ENCODE measurements around the gene CCRL2. TPM values are rescaled to one million over a fixed set of nuclear protein-coding genes. Genes with fewer than 3 reads are reported as not detected.

Gene CCRL2
- total RNA-seq, 4 donors from 2014 or later = 0.33 to 1.5 (median 0.81) TPM

DNA sequence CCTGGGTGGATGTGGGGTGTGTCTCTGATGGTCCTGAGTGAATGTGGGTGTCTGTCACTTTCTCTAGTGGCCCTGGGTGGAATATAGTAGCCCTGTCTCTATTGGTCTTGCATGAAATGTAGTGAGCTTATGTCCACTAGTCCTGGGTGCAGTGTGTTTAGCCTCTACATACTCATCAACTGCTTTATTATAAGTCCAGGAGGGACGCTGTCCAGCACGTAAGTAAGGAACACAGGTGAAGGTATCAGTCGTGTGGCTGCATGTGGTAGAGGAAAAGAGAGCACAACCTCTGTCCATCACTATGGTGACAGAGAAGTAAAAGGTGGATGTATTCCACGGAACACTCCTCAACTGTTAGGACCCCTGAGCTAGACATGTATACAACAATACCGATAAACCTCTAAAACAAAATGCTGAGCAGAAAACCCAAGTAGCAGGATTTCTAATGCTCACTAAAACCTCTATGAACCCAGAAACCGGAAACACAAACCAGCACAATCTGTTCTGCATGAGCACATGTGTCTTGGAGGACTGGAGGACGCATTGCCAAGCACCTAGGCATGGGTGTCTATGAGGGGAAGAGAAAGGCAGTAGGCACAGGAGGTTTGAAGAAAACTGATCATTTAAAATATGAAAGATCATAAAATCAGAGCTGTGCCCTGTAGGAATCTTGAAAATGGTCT is 46.6 kb downstream of the CCRL2 start:
- intact Hi-C loops (cut with DNase I) = no loop called here
- H3K27me3 ChIP-seq = no peaks in the 10 kb centered on the region
- no peaks in the 10 kb centered on the region for H3K9me3 ChIP-seq
- no peaks in the 10 kb centered on the region for H3K36me3 ChIP-seq
- no peak for TF ChIP-seq POLR2A (IDR thresholded peaks at IDR 0.05)
- TF ChIP-seq, protein P1, sequence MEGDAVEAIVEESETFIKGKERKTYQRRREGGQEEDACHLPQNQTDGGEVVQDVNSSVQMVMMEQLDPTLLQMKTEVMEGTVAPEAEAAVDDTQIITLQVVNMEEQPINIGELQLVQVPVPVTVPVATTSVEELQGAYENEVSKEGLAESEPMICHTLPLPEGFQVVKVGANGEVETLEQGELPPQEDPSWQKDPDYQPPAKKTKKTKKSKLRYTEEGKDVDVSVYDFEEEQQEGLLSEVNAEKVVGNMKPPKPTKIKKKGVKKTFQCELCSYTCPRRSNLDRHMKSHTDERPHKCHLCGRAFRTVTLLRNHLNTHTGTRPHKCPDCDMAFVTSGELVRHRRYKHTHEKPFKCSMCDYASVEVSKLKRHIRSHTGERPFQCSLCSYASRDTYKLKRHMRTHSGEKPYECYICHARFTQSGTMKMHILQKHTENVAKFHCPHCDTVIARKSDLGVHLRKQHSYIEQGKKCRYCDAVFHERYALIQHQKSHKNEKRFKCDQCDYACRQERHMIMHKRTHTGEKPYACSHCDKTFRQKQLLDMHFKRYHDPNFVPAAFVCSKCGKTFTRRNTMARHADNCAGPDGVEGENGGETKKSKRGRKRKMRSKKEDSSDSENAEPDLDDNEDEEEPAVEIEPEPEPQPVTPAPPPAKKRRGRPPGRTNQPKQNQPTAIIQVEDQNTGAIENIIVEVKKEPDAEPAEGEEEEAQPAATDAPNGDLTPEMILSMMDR (IDR thresholded peaks at IDR 0.05) = no peak
- no peak overlapping the region for H3K27ac ChIP-seq
- DNase-seq = peak in 1 of 2 donors; percentile 29
- 59 to 68% methylated on average over 7 of the region's 7 CpGs for WGBS, 2 donors
- H3K4me1 ChIP-seq = no peaks in the 10 kb centered on the region
- no peak overlapping the region for H3K4me3 ChIP-seq (replicated peaks in 1 of 3)

DNA sequence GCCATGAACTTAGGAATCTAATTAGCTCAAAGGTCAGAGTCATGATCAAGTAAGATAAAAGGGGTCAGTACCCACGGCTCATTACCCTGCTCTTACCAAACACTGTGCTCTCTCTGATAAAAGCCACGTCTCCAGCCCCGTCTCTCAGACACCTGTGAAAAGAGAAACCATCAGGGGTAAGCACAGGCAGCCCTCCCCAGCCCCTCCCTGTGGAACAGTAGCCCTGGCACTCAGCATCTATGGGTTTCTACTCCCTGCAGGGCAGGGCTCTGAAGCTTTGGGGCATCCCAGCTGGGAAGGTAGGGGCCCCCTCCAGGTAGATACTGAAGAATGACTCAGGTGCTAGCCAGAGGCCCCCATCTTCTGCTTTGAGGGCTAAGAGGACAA is 47.1 kb downstream of the CCRL2 start:
- no peaks in the 10 kb centered on the region for H3K4me1 ChIP-seq
- TF ChIP-seq, protein P1 (IDR thresholded peaks at IDR 0.05) = no peak
- TF ChIP-seq POLR2A (IDR thresholded peaks at IDR 0.05) = no peak
- intact Hi-C loops (cut with DNase I) = no loop called here
- no peak overlapping the region for H3K4me3 ChIP-seq (replicated peaks in 1 of 3)
- no peak for DNase-seq
- H3K36me3 ChIP-seq = no peaks in the 10 kb centered on the region
- H3K27ac ChIP-seq = no peak overlapping the region
- WGBS, 2 donors = 70 to 75% methylated on average over 3 of the region's 3 CpGs
- H3K9me3 ChIP-seq = no peaks in the 10 kb centered on the region
- no peaks in the 10 kb centered on the region for H3K27me3 ChIP-seq

DNA sequence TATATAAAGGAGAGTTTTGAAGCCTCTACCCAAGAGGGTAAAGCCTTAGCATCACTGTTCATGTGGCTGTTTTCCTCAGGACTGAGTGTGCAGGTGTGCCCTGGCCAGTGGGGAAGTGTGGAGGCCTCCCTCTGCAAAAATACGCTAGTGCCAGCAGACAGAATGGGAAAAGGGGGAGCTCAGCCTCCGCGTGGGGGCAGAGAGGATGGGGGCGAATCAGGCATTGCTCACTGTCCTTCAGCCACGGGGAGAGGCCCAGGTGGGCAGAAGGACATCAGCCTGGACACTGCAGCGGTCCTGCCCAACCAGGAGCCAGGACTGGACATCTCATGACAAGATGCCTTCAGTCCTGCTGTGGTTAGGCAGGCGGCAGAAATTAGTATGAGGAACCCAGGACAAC is 47.5 kb downstream of the CCRL2 start:
- Histone ChIP-seq H3K9me3 (no peaks in the 10 kb centered on the region), H3K36me3 (no peaks in the 10 kb centered on the region), H3K27ac (no peak overlapping the region), H3K4me3 (replicated peaks in 1 of 3) (no peak overlapping the region), H3K4me1 (no peaks in the 10 kb centered on the region), H3K27me3 (no peaks in the 10 kb centered on the region)
- intact Hi-C loops (cut with DNase I) = no loop called here
- WGBS, 2 donors = 76 to 92% methylated on average over 7 of the region's 7 CpGs
- TF ChIP-seq, protein P1 (IDR thresholded peaks at IDR 0.05) = no peak
- no peak for TF ChIP-seq POLR2A (IDR thresholded peaks at IDR 0.05)
- no peak for DNase-seq

DNA sequence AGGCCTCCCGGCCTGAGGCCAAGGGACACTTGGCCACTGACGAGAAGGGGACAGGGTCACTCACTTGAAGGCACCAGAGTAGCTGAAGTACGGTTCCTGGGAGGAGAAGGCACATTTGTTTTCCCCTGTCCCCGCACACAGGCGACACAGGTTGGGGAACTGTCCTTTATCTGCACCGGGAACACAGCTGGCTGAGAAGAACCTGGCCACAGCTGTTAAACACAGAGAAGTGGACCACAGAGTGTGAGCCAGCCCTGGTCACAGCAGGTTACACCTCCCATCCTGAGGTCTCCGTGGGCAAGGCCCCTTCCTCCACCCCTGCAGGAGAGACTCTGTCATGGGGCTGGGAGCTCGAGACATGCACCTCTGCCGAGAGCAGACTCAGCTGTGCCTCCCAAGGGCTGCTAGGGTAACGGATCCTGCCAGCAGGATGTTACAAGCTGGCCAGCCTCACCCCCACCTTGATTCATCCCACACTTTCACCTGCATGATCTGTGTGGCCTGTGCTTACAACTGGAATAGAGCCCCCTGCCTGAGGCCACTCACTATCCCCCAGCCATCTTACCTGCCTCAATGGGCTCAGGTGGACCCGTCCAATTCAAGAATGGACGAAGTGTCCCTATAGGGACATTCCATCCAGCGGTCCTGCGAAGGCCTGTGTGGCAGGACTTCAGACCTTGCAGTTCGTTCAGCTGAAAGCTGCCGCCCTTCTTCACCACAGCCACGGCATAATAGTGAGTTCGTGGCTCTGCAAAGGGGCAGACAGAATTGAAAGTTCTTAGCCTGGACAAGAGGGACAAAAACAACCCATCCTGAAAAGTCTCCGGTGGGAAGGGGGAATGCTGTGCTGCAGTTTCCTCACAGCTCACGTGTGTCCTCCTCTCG is 48.4 kb downstream of the CCRL2 start:
- no peak for DNase-seq
- intact Hi-C loops (cut with DNase I) = no loop called here
- H3K4me1 ChIP-seq = no peaks in the 10 kb centered on the region
- H3K9me3 ChIP-seq = no peaks in the 10 kb centered on the region
- 88 to 91% methylated on average over 20 of the region's 21 CpGs for WGBS, 2 donors
- no peak overlapping the region for H3K4me3 ChIP-seq (replicated peaks in 1 of 3)
- no peak overlapping the region for H3K27ac ChIP-seq
- H3K27me3 ChIP-seq = no peaks in the 10 kb centered on the region
- H3K36me3 ChIP-seq = no peaks in the 10 kb centered on the region
- TF ChIP-seq, protein P1 (IDR thresholded peaks at IDR 0.05) = no peak
- no peak for TF ChIP-seq POLR2A (IDR thresholded peaks at IDR 0.05)

DNA sequence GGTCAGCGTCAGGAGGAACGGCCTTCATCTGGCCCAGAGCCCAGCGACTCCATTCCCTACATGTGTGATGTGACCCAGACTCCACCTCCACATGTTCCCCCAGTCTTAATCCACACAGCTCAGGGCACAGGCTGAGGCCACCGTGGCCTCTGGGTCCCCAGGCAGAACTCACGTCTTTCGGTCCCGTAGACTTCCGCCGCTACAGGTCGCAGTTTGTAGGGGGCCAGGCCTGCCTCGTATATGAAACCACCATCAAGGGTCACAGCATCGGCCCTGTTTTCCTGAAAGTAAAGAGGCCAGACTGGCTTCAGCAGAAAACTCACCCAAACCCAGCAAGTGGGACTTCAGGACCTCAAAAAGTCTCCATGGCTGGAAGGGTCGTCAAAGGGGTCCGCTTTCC is 49.1 kb downstream of the CCRL2 start:
- 91 to 92% methylated on average over 7 to 14 of the region's 14 CpGs for WGBS, 2 donors
- Histone ChIP-seq H3K27ac (no peak overlapping the region), H3K9me3 (no peaks in the 10 kb centered on the region), H3K4me1 (no peaks in the 10 kb centered on the region), H3K36me3 (no peaks in the 10 kb centered on the region), H3K27me3 (no peaks in the 10 kb centered on the region), H3K4me3 (replicated peaks in 1 of 3) (no peak overlapping the region)
- intact Hi-C loops (cut with DNase I) = no loop called here
- no peak for DNase-seq
- TF ChIP-seq, protein P1 (IDR thresholded peaks at IDR 0.05) = no peak
- no peak for TF ChIP-seq POLR2A (IDR thresholded peaks at IDR 0.05)

Measured in thyroid gland (tissue), 4 donors.